Trophoblast cell (in vitro differentiated cells and primary cell): ENCODE results near the gene DOCK11.

Experiments used
- DNase-seq, 2 donors: peaks; one replicate each; pipeline ENCODE4 v3.0.0-alpha.2; 2016
- H2AFZ ChIP-seq: 2 replicates; pipeline ENCODE4 v1.6.1; 2013; ENCODE audit warnings: low read length, moderate library complexity, mild to moderate bottlenecking; ENCODE audit not compliant: insufficient read depth, poor library complexity
- H2AK5ac ChIP-seq: 2 replicates; pipeline ENCODE4 v1.6.1; 2013; ENCODE audit warnings: mild to moderate bottlenecking, low read length
- H2BK120ac ChIP-seq: 2 replicates; pipeline ENCODE4 v1.6.1; 2013; ENCODE audit warnings: low read length, mild to moderate bottlenecking, moderate library complexity; ENCODE audit not compliant: insufficient read depth, poor library complexity
- H2BK12ac ChIP-seq: 2 replicates; pipeline ENCODE4 v1.6.1; 2013; ENCODE audit warnings: mild to moderate bottlenecking, low read length, moderate library complexity
- H2BK5ac ChIP-seq: 2 replicates; pipeline ENCODE4 v1.6.1; 2013; ENCODE audit warnings: low read length, low read depth, moderate library complexity, mild to moderate bottlenecking; ENCODE audit not compliant: poor library complexity
- H3K14ac ChIP-seq: 2 replicates; pipeline ENCODE4 v1.6.1; 2013; ENCODE audit warnings: mild to moderate bottlenecking, low read length
- H3K18ac ChIP-seq: 2 replicates; pipeline ENCODE4 v1.6.1; 2013; ENCODE audit warnings: mild to moderate bottlenecking, low read length
- H3K23ac ChIP-seq: 2 replicates; pipeline ENCODE4 v1.6.1; 2013; ENCODE audit warnings: low read length
- H3K27ac ChIP-seq: 2 replicates; pipeline ENCODE4 v1.5.1; 2013; ENCODE audit warnings: low read depth, mild to moderate bottlenecking, inconsistent platforms, low read length, moderate library complexity
- H3K27me3 ChIP-seq: 2 replicates; pipeline ENCODE4 v1.6.1; 2013; ENCODE audit warnings: inconsistent platforms, mild to moderate bottlenecking, low read length, moderate library complexity; ENCODE audit not compliant: insufficient read depth
- H3K36me3 ChIP-seq, 2 experiments: 1 replicate in 1 of 2; 2 replicates in 1 of 2; pipeline ENCODE4 v1.6.1; 2013; ENCODE audit warnings: low read length in 2 of 2, mild to moderate bottlenecking in 2 of 2, moderate library complexity in 1 of 2; ENCODE audit not compliant: insufficient read depth in 2 of 2, control insufficient read depth in 1 of 2
- H3K4ac ChIP-seq: 2 replicates; pipeline ENCODE4 v1.6.1; 2013; ENCODE audit warnings: low read depth, mild to moderate bottlenecking, low read length, moderate library complexity
- H3K4me1 ChIP-seq, 2 experiments: 1 replicate in 1 of 2; 2 replicates in 1 of 2; pipeline ENCODE4 v1.6.1; 2013; ENCODE audit warnings: low read length in 2 of 2, mild to moderate bottlenecking in 2 of 2, moderate library complexity in 1 of 2; ENCODE audit not compliant: insufficient read depth in 2 of 2, control insufficient read depth in 1 of 2
- H3K4me2 ChIP-seq: 2 replicates; pipeline ENCODE4 v1.6.1; 2013; ENCODE audit warnings: inconsistent platforms, mild to moderate bottlenecking, low read length, moderate library complexity
- H3K4me3 ChIP-seq: 2 replicates; pipeline ENCODE4 v1.5.1; 2013; ENCODE audit warnings: mild to moderate bottlenecking, low read depth, low read length, inconsistent platforms
- H3K79me1 ChIP-seq: one replicate; pipeline ENCODE4 v1.6.1; 2013; ENCODE audit warnings: low read length
- H3K79me2 ChIP-seq: 2 replicates; pipeline ENCODE4 v1.6.1; 2013; ENCODE audit warnings: low read length, mild to moderate bottlenecking; ENCODE audit not compliant: control insufficient read depth, insufficient read depth, poor library complexity
- H3K9ac ChIP-seq: 2 replicates; pipeline ENCODE4 v1.6.1; 2013; ENCODE audit warnings: mild to moderate bottlenecking, low read length
- H3K9me3 ChIP-seq: 2 replicates; pipeline ENCODE4 v1.6.1; 2013; ENCODE audit warnings: low read depth, mild to moderate bottlenecking, control low read depth, inconsistent platforms, low read length; ENCODE audit not compliant: insufficient read depth
- H4K12ac ChIP-seq: 2 replicates; pipeline ENCODE4 v1.6.1; 2013; ENCODE audit warnings: low read depth, mild to moderate bottlenecking, low read length, moderate library complexity
- H4K8ac ChIP-seq: 2 replicates; pipeline ENCODE4 v1.6.1; 2013; ENCODE audit warnings: low read depth, mild to moderate bottlenecking, low read length, moderate library complexity
- H4K91ac ChIP-seq: one replicate; pipeline ENCODE4 v1.6.1; 2013; ENCODE audit warnings: low read depth, mild to moderate bottlenecking, low read length, moderate library complexity
- WGBS: extraction: QIAGEN DNeasy Blood & Tissue Kit; methylation state at CpG from one replicate; pipeline ENCODE4 v1.1.7; 2013; ENCODE audit warnings: missing lambda C conversion rate; ENCODE audit not compliant: insufficient read length, insufficient coverage; ENCODE audit errors: extremely low coverage; 5-methylcytosine and 5-hydroxymethylcytosine counted together

DOCK11 gene

GRCh38 chrX:118564498-118564897 is 68.9 kb downstream of the DOCK11 start:
- Histone ChIP-seq H3K4me3 (no peak overlapping the region), H3K79me2 (no peaks in the 10 kb centered on the region), H3K4me1 (no peaks in the 10 kb centered on the region), H4K8ac (no peak overlapping the region), H2AK5ac (no peak overlapping the region), H3K23ac (no peak overlapping the region), H3K9me3 (no peaks in the 10 kb centered on the region), H3K4me2 (no peak overlapping the region), H2BK120ac (no peak overlapping the region), H2BK5ac (no peak overlapping the region), H3K36me3 (no peaks in the 10 kb centered on the region), H2BK12ac (no peak overlapping the region), H2AFZ (no peak overlapping the region), H4K91ac (no peak overlapping the region), H3K27me3 (no peaks in the 10 kb centered on the region), H3K4ac (no peak overlapping the region), H4K12ac (no peak overlapping the region), H3K14ac (no peak overlapping the region), H3K79me1 (no peaks in the 10 kb centered on the region), H3K27ac (no peak overlapping the region), H3K18ac (no peak overlapping the region), H3K9ac (no peak overlapping the region)
- DNase-seq, result no peak
- no CpG with 5 or more reads among the region's 1 CpG for WGBS

GRCh38 chrX:118565853-118566252 is 70.2 kb downstream of the DOCK11 start:
- Histone ChIP-seq H3K27me3 (no peaks in the 10 kb centered on the region), H2AK5ac (no peak overlapping the region), H3K9ac (no peak overlapping the region), H4K91ac (no peak overlapping the region), H3K79me1 (no peaks in the 10 kb centered on the region), H2BK5ac (no peak overlapping the region), H3K79me2 (no peaks in the 10 kb centered on the region), H3K4me1 (no peaks in the 10 kb centered on the region), H2BK12ac (no peak overlapping the region), H3K4ac (no peak overlapping the region), H2BK120ac (no peak overlapping the region), H3K27ac (no peak overlapping the region), H3K23ac (no peak overlapping the region), H4K12ac (no peak overlapping the region), H3K4me3 (no peak overlapping the region), H4K8ac (no peak overlapping the region), H3K14ac (no peak overlapping the region), H2AFZ (no peak overlapping the region), H3K4me2 (no peak overlapping the region), H3K18ac (no peak overlapping the region), H3K9me3 (no peaks in the 10 kb centered on the region), H3K36me3 (no peaks in the 10 kb centered on the region)
- DNase-seq, result no peak
- WGBS, result no CpG with 5 or more reads among the region's 6 CpGs

GRCh38 chrX:118566359-118566758 is 70.7 kb downstream of the DOCK11 start:
- H3K4me3 ChIP-seq, result no peak overlapping the region
- no peaks in the 10 kb centered on the region for H3K9me3 ChIP-seq
- H3K27me3 ChIP-seq, result no peaks in the 10 kb centered on the region
- no peak for DNase-seq
- no peaks in the 10 kb centered on the region for H3K79me2 ChIP-seq
- no peak overlapping the region for H4K8ac ChIP-seq
- H3K27ac ChIP-seq, result no peak overlapping the region
- no peak overlapping the region for H2BK120ac ChIP-seq
- H2BK5ac ChIP-seq, result no peak overlapping the region
- no CpG with 5 or more reads among the region's 3 CpGs for WGBS
- no peaks in the 10 kb centered on the region for H3K79me1 ChIP-seq
- no peak overlapping the region for H4K91ac ChIP-seq
- no peak overlapping the region for H4K12ac ChIP-seq
- H3K36me3 ChIP-seq, result no peaks in the 10 kb centered on the region
- no peak overlapping the region for H2AFZ ChIP-seq
- no peak overlapping the region for H3K4me2 ChIP-seq
- H3K14ac ChIP-seq, result no peak overlapping the region
- no peak overlapping the region for H3K18ac ChIP-seq
- H2BK12ac ChIP-seq, result no peak overlapping the region
- no peak overlapping the region for H3K9ac ChIP-seq
- H3K4ac ChIP-seq, result no peak overlapping the region
- H3K23ac ChIP-seq, result no peak overlapping the region
- no peaks in the 10 kb centered on the region for H3K4me1 ChIP-seq
- no peak overlapping the region for H2AK5ac ChIP-seq

- H3K79me2 ChIP-seq, result no peaks in the 10 kb centered on the region
- no peak overlapping the region for H2BK120ac ChIP-seq
- H2BK5ac ChIP-seq, result no peak overlapping the region
- H3K4me3 ChIP-seq, result no peak overlapping the region
- no peaks in the 10 kb centered on the region for H3K79me1 ChIP-seq
- H2BK12ac ChIP-seq, result no peak overlapping the region
- no peaks in the 10 kb centered on the region for H3K36me3 ChIP-seq
- H3K9ac ChIP-seq, result no peak overlapping the region
- no CpG with 5 or more reads among the region's 3 CpGs for WGBS
- no peaks in the 10 kb centered on the region for H3K9me3 ChIP-seq
- no peak overlapping the region for H2AK5ac ChIP-seq
- H3K18ac ChIP-seq, result no peak overlapping the region
- H3K4ac ChIP-seq, result no peak overlapping the region
- no peak overlapping the region for H3K27ac ChIP-seq
- no peaks in the 10 kb centered on the region for H3K27me3 ChIP-seq
- no peak overlapping the region for H3K4me2 ChIP-seq
- no peak for DNase-seq
- no peak overlapping the region for H2AFZ ChIP-seq
- no peak overlapping the region for H3K14ac ChIP-seq
- H3K23ac ChIP-seq, result no peak overlapping the region
- no peak overlapping the region for H4K12ac ChIP-seq
- no peak overlapping the region for H4K8ac ChIP-seq
- peaks cover 0 to 2% of the 10 kb centered on the region in 2 experiments for H3K4me1 ChIP-seq
- H4K91ac ChIP-seq, result no peak overlapping the region
Measured at GRCh38 chrX:118569676-118570075, 74.1 kb downstream of the DOCK11 start.
